Activated B cell treated with CpG ODN at 0.5 μM for 24 hours (primary cell): ENCODE results near the gene DDX1. TPM values are rescaled to one million over a fixed set of nuclear protein-coding genes. Genes with fewer than 3 reads are reported as not detected.

ENCODE experiments used
- ATAC-seq: fragments of 200-7000 bp; cut with Tn5 transposase; one replicate; pipeline ENCODE4 v1.10.0; 2021; ENCODE audit warnings: low read depth, mild to moderate bottlenecking, moderate library complexity
- CTCF ChIA-PET: fragments of 350-600 bp; sonication (Branson Sonifier 250); formaldehyde crosslinking; loops from one replicate; lab custom pipeline; 2021; ENCODE audit warnings: antibody characterized with exemption; lab: Charles Lee
- POLR2A ChIA-PET: fragments of 350-600 bp; sonication (Branson Sonifier 250); formaldehyde crosslinking; loops from one replicate; lab custom pipeline; 2021; ENCODE audit warnings: antibody characterized with exemption; lab: Charles Lee
- DNase-seq: peaks from one replicate; pipeline ENCODE4 v3.0.0; 2022
- H3K27ac Mint-ChIP-seq: one replicate; pipeline ENCODE4 v1.8.0; 2020; ENCODE audit warnings: mixed read lengths
- H3K27me3 Mint-ChIP-seq: one replicate; pipeline ENCODE4 v1.8.0; 2021; ENCODE audit warnings: mixed read lengths
- H3K36me3 Mint-ChIP-seq: one replicate; pipeline ENCODE4 v1.8.0; 2021; ENCODE audit warnings: low read depth, mixed read lengths
- H3K4me1 Mint-ChIP-seq: one replicate; pipeline ENCODE4 v1.8.0; 2021; ENCODE audit warnings: mixed read lengths
- H3K4me3 Mint-ChIP-seq: one replicate; pipeline ENCODE4 v1.8.0; 2020; ENCODE audit warnings: mild to moderate bottlenecking, mixed read lengths
- H3K9me3 Mint-ChIP-seq: one replicate; pipeline ENCODE4 v1.8.0; 2020; ENCODE audit warnings: mixed read lengths
- CTCF ChIP-seq: fragments of 200-600 bp; IDR thresholded peaks from one replicate; pipeline ENCODE4 v1.8.0; 2022; ENCODE audit warnings: antibody characterized with exemption, mild to moderate bottlenecking
- intact Hi-C: fragments of 100-400 bp; cut with micrococcal nuclease; formaldehyde crosslinking; loops from one replicate; pipeline ENCODE4 v1.15.1; 2024
- total RNA-seq: library from RNA; stranded (reverse); gene quantifications from 2 replicates; pipeline ENCODE4 v1.2.3, GENCODE V29; 2022

DDX1 gene
- total RNA-seq, 1 donor from 2014 or later, result 74.4 TPM

GRCh38 chr2:15633971-15634346 is 42.3 kb downstream of the DDX1 start:
- H3K4me3 Mint-ChIP-seq, result no peak overlapping the region
- no peaks in the 10 kb centered on the region for H3K4me1 Mint-ChIP-seq
- H3K9me3 Mint-ChIP-seq, result no peaks in the 10 kb centered on the region
- no peaks in the 10 kb centered on the region for H3K27me3 Mint-ChIP-seq
- DNase-seq (no peak), ATAC-seq (no peak)
- TF ChIP-seq CTCF, result no peak
- intact Hi-C loops, result no loop called here
- no peak overlapping the region for H3K27ac Mint-ChIP-seq
- CTCF ChIA-PET, result interaction anchor here (0.7 kb wide), 1 partner anchor 11 kb away, joined by 3 read pairs; no protein-coding TSS in a partner anchor
- POLR2A ChIA-PET, result no interaction called here
- H3K36me3 Mint-ChIP-seq, result peaks cover 60% of the 10 kb centered on the region

GRCh38 chr2:15634846-15635490 is 43.3 kb downstream of the DDX1 start:
- H3K36me3 Mint-ChIP-seq, result peaks cover 52% of the 10 kb centered on the region
- POLR2A ChIA-PET, result no interaction called here
- no peaks in the 10 kb centered on the region for H3K9me3 Mint-ChIP-seq
- no peaks in the 10 kb centered on the region for H3K4me1 Mint-ChIP-seq
- no peak overlapping the region for H3K27ac Mint-ChIP-seq
- intact Hi-C loops, result no loop called here
- no peak for TF ChIP-seq CTCF
- DNase-seq (no peak), ATAC-seq (no peak)
- no peaks in the 10 kb centered on the region for H3K27me3 Mint-ChIP-seq
- CTCF ChIA-PET, result no interaction called here
- no peak overlapping the region for H3K4me3 Mint-ChIP-seq

GRCh38 chr2:15636972-15637785 is 45.5 kb downstream of the DDX1 start:
- ChIA-PET CTCF (interaction anchor here (0.7 to 1.6 kb wide), 2 partner anchors 919 to 1120 kb away, joined by 3 to 5 read pairs; no protein-coding TSS in a partner anchor), POLR2A (no interaction called here)
- no peaks in the 10 kb centered on the region for H3K27me3 Mint-ChIP-seq
- DNase-seq (peak; percentile 35), ATAC-seq (peak; percentile 66)
- H3K36me3 Mint-ChIP-seq, result peaks cover 41% of the 10 kb centered on the region
- H3K9me3 Mint-ChIP-seq, result peaks cover 5% of the 10 kb centered on the region
- H3K27ac Mint-ChIP-seq, result no peak overlapping the region
- no peak overlapping the region for H3K4me3 Mint-ChIP-seq
- intact Hi-C loops, result loop anchor here (1.0 to 2.0 kb wide), 3 partner anchors 582 to 1672 kb away; no protein-coding TSS in a partner anchor
- TF ChIP-seq CTCF, result no peak
- H3K4me1 Mint-ChIP-seq, result no peaks in the 10 kb centered on the region

- TF ChIP-seq CTCF, result no peak
- intact Hi-C loops, result no loop called here
- no peaks in the 10 kb centered on the region for H3K4me1 Mint-ChIP-seq
- H3K27me3 Mint-ChIP-seq, result no peaks in the 10 kb centered on the region
- CTCF ChIA-PET, result no interaction called here
- peaks cover 28% of the 10 kb centered on the region for H3K36me3 Mint-ChIP-seq
- no peak for ATAC-seq
- no peak overlapping the region for H3K4me3 Mint-ChIP-seq
- peaks cover 5% of the 10 kb centered on the region for H3K9me3 Mint-ChIP-seq
- POLR2A ChIA-PET, result no interaction called here
- H3K27ac Mint-ChIP-seq, result no peak overlapping the region
- DNase-seq, result no peak
Measured at GRCh38 chr2:15638720-15639119, 47.1 kb downstream of the DDX1 start.
